NCI-H2227 (cell line): ENCODE measurements around the gene KCNMA1.
"Not testable (repeated sequence)": the region's sequence is repeated elsewhere in the genome, so short reads cannot be mapped to it uniquely, and the experiment has no call there.

ENCODE experiments used
- DNase-seq: peaks from one replicate; lab custom pipeline; 2025; ENCODE audit not compliant: unreplicated experiment; lab: John Stamatoyannopoulos, UW

The KCNMA1 gene

DNA sequence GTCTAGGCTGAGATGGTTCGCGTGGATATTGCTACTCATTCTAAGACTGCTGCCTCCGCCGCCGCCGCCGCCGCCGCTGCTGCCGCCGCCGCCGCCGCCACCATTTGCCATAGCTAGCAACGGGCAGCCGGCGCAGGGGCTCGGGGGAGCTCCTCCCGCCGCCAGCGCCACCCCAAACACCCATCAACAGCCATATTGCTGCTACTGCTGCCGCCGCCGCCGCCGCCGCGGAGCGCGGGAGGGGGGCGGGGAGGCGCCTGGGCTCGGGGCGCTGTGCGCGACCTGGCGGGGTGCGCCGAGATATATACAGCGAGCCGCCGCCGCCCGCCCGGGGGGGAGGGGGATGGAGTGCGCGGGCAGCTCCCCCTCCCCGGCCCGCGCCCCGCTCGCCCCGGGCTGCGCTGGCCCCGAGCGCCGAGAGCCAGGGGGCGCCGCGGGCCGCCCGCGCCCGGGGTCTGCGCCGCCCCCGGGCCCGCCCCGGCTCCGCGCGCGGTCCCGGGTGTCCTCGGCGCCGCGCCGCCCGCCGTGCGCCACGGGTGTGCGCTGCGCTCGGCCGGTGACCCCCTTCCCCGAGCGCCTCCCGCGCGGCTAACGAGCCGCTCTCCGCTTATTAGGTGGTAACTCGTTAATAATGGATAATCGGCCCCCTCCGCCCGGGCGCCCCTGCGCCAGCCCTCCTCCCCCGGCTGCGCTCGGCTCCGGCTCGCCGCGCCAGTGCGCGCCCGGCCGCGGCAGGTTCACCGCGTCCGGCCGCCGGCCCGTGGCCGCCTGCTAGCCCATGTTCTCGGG, at the start of gene KCNMA1:
TSS of gene KCNMA1 (minus strand) at position 277 of the 789 bp plus-strand sequence.
- peak; percentile 54 for DNase-seq

DNA sequence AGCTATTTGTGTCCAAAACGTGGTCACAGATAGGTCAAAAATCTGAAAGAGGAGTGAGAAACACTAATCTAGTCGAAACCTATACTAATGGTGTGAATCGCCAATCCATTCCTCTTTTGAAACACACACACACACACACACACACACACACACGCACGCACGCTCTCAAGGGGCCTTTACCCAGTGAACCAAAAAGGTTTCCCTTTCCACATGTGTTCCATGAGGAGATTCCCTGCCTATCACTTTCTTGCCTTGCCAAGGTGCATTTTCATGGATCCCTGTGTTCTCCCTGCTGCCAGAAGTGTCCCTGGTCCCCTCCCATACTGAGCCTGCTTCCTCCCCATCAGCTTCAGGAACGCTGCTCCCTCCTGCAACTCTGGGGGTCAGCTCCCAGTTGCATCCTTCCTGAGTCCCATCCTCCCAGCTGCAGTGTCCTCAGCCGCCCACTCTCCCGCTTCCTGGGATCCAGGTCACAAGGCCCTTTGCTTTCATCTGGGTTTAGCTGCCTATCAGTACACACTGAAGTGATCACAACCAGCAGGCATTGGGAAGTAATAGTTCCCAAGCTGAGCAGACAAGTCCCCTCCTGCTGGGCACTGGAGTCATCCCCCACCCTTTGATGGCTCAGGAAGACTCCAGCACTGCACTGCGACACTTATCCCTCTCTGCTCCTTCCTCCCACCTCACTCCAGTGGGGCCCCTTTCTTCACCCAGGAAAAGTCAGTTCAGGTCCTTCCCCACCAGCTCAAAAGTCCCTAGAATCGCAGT, 49.2 kb upstream of the KCNMA1 start:
- no peak for DNase-seq

DNA sequence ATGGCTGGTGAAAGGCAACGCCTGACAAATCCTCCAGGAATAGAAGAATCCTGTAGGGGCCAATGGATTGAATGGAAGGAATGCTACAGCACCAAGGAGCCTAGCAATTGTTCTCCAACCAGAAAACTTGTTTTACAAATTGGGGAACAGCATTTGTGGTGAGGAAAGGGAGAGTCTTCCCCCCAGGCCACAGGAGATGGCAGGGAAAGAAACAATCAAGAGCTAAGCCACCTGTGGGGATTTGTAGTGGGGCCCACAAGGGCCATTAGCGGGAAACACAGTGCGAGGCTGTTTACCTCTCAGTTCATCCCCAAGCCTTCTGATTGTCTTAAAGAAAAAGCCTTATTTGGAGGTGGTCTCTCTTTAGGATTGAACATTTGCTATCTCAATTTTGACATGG, 48.5 kb upstream of the KCNMA1 start:
- DNase-seq: no peak

- peak; percentile 63 for DNase-seq
Observed at GRCh38 chr10:77685432-77685831, 47.8 kb upstream of the KCNMA1 start.

GRCh38 chr10:77683088-77683432, 45.5 kb upstream of the KCNMA1 start:
- not testable (repeated sequence) for DNase-seq

DNA sequence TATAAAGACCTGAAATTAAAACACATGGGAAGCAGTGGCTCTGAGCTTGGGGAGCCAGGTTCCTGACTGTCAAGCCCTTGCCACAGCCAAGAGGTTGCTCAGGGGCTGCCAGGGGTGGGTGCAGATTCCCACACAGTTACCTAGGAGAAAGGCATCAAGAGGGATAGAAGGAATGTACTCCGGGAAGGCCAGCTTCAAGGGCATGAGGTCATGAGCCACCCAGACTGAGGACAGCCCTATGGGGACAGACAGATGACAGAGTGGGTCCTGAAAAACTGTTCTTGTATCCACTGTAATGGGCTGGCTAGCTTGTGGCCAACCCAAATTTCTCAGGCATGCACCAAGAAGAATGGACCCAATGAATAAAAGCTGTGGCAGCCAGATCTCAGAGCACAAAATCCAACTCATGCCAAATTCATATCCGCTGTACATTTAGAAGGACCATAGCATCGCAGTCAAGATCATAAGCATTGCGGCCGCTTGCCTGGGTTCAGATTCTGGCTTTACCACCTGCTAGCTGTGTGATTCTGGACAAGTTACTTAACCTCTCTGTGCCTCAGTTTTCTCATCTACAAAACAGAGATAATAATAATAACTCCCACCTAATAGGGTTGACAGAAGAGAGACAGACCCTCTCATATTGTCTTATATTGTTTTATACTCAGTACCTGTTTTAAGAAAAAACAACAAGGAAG, 44.9 kb upstream of the KCNMA1 start:
- DNase-seq: no peak

DNA sequence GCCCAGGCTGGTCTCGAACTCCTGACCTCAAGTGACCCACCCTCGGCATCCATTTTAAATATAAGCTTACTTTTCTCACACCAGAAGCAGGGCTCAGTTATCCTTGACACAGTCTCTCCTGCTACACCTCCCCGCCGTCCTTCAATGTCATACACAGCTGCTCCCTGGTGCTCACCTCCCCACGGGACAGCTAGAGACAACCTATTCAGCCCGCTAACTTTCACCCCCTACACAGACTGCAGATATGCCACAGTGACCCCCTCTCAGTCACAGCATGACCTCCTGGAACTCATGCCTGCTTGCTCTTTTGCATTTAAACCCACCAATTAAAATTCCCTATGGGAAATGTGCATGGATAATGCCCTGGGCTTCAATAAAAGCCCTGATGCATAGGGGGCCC, 44.2 kb upstream of the KCNMA1 start:
- no peak for DNase-seq

GRCh38 chr10:77680811-77681210, 43.2 kb upstream of the KCNMA1 start:
- no peak for DNase-seq

DNA sequence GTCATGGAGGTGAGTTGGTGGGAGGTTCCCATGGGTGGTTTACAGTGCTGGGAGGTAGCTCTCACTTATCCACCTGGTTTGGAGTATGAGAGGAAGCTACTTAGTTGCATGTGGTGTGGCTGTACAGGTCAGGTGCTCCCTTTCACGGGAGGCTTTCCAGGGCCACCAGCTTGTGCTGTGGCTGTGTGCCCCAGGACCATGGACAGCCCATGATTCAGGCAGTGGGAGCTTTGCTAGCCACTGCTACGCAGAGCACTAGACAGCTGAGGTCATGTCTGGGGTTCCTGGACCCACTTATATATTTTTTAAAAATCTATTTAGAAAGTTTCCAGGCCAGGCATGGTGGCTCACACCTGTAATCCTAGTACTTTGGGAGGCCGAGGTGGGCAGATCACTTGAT, 42.5 kb upstream of the KCNMA1 start:
- no peak for DNase-seq

GRCh38 chr10:77679217-77679616, 41.6 kb upstream of the KCNMA1 start:
- DNase-seq: no peak

GRCh38 chr10:77678146-77678545, 40.5 kb upstream of the KCNMA1 start:
- DNase-seq: no peak

DNA sequence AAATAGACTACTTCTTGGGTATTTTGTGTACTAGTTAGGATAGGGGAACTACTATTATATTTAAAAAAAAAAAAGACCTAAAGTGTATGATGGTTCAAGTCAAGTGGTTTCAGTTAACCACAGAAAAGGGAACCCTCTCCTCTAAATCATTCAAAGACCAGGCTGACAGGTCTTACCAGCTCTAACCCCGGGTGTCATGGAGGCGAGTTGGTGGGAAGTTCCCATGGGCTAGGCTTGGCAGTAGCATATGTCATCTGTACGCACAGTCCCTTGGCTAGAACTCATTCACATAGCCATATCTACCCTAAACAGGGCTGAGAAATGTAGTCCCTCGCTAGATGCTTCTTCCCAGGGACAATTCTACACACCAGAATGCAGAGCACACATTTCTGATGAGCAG, 37.7 kb upstream of the KCNMA1 start:
- DNase-seq: no peak

- no peak for DNase-seq
Observed at GRCh38 chr10:77673515-77674140, 36.0 kb upstream of the KCNMA1 start.

GRCh38 chr10:77673101-77673500, 35.5 kb upstream of the KCNMA1 start:
- DNase-seq: no peak

DNA sequence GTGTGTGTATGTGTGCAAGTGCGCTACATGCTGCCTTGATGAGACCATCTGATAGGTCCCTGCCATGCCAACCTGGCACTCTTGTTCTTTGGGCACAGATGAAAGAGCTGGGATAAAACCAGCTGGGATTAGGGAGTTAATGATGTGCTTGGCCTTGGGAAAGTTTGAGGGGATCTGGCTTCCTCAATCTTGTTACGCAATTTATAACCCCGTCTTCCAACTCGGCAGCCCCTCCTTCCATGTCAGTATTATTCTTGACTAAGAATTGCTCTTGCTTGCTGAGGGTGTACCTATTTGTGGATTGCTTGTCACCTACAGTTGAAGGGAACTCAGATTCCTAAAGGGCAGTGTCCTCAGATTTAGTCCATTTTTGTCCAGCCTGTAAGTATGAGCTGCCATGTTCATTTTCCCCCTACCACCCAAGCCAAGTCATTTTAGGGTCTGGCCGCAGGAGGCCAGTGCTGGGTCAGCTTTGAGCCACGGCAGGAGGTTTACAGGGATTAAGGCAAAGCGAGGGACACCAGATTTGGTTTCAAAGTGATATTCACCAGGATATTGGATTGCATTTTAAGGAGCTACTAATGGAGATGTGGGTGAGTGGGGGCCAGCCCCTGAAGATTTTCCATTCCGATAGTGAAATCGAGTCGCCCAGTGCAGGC, 34.1 kb upstream of the KCNMA1 start:
- DNase-seq: no peak

GRCh38 chr10:77670817-77671443, 33.3 kb upstream of the KCNMA1 start:
- no peak for DNase-seq

- no peak for DNase-seq
Observed at GRCh38 chr10:77669892-77670291, 32.3 kb upstream of the KCNMA1 start.

DNA sequence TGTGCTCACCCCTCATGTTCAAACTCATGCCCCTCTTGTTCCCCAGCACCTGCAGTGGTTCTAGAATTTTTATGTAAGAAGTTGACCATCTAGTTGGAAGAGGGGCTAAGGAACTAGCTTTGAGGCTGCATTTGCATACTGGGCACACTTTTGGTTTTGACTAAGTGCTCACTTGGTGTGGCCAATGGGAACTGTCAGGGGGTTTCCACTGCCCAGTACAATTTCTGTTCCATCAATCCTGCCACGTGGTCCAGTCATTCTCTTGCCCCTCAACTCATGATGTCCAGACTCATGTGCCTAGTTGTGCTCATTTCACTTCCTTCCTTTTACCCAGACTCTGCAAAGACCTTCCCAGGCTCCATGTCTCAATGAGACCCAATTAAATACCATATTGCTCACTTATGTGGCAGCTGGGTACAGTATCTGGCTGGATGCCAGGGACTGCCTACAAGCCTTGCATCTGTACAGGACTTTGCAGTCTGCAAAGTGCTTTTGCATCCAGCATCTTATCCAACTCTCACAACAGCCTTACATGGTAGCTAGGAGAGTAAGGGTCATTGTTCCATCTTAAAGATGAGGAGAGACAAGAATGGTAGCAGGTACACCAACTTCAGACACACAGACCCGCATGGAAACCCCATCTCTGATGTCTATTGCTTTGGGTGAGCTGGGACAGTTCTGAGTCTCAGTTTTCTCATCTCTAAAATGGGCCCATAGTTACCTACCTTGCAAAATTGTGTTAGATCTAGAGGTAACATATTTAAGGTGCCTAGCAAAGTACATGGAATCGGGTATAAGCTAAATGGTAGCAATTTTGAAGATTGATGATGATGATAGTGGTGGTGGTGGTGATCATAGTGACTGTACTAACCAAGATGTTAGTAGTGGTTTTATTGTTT, 30.1 kb upstream of the KCNMA1 start:
- peak; percentile 46 for DNase-seq

DNA sequence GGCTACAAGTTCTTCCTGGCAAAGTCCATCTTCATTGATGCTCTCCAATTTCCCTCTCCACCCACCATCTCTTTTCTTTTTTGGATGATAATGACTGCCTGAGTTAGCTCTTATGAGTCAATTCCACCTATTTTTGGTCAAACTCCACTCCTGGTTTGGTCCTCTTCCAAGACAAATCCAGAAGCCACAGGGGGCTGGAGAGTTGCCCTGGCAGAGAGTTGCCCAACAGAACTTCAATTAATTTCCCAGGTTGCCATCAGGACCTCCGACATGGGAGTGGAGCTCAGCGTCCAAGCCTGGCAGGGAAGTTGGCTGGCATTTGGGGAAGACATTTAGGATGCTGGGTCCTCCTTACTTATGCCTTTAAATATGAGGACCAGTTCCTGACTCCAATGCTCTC, 29.2 kb upstream of the KCNMA1 start:
- DNase-seq: no peak
